Measurements from ENCODE around the gene FDPS. TPM values are rescaled to one million over a fixed set of nuclear protein-coding genes. Genes with fewer than 3 reads are reported as not detected.

Gene FDPS
- total and polyA plus RNA-seq, 2 experiments from 2014 or later: 167 to 565 TPM

DNA sequence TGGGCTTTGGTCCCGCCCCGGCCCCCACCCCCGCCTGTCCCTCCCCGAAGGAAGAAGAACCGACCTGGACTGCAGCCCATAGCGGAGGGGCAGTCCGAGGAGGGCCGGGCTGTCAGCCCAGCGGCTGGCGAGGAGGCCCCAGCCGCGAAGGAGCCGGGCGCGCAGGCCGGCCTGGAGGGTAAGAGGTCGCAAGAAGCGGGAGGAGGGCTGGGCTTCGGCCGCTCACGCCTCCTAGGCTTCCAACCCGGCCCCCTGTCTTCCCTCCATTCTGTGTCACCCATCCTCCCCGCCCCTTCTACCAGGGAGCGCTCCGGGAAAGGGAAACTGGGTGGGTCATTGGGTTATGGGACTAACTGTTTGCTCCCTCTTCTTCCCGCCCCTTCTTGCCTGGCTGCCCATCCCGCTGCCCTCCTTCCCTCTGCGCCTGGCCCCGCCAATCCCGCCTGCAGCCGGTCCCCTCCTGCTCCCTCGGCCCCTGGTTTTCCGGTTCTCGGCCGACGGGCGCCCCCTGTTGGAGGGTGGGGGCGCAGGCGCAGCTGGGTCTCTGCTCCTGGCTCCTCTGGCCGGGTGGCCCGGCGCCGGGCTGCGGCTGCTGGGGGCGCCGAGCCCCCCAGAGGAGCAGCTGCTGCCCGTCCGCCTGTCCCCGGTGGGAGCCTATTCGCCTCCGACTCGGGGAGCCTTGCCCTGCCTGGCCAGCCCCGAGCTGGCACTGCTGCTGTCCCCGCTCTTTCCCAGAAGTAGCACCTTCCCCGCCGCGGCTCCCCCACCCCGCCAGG lies 14.5 kb downstream of the FDPS start:
- no peaks in the 10 kb centered on the region for H3K9me3 ChIP-seq (ENCODE audit: low read depth)
- peaks cover 8% of the 10 kb centered on the region for H3K36me3 ChIP-seq
- DNase-seq (ENCODE audit: low read depth in 1 of 2, low spot score in 1 of 2): peak; percentile 93 to 98
- TF ChIP-seq, protein P1, sequence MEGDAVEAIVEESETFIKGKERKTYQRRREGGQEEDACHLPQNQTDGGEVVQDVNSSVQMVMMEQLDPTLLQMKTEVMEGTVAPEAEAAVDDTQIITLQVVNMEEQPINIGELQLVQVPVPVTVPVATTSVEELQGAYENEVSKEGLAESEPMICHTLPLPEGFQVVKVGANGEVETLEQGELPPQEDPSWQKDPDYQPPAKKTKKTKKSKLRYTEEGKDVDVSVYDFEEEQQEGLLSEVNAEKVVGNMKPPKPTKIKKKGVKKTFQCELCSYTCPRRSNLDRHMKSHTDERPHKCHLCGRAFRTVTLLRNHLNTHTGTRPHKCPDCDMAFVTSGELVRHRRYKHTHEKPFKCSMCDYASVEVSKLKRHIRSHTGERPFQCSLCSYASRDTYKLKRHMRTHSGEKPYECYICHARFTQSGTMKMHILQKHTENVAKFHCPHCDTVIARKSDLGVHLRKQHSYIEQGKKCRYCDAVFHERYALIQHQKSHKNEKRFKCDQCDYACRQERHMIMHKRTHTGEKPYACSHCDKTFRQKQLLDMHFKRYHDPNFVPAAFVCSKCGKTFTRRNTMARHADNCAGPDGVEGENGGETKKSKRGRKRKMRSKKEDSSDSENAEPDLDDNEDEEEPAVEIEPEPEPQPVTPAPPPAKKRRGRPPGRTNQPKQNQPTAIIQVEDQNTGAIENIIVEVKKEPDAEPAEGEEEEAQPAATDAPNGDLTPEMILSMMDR (IDR thresholded peaks at IDR 0.05; ENCODE audit: low read depth, low read length): peak; percentile 89
- H3K27me3 ChIP-seq: no peaks in the 10 kb centered on the region
- H3K27ac ChIP-seq: peak overlapping the region; percentile 84
- H3K4me1 ChIP-seq (ENCODE audit: low read depth): peaks cover 8% of the 10 kb centered on the region
- peak overlapping the region; percentile 61 for H3K4me3 ChIP-seq

DNA sequence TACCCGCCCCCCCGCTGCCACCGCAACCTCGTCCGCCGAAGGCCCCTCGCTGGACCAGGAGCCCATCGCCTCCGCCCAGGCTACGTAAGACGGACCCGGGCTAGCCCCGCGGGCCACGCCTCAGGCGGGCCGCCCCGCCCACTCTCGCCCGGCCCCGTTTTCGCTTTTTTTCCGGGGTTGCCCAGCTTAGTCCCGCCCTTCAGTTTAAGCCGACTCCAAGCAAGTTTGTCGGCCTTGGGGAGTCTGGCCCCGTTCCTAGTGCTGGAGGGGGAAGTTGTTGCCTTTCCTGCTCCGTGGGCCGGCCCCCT lies 15.0 kb downstream of the FDPS start:
- Histone ChIP-seq H3K4me3 (peak overlapping the region; percentile 61), H3K9me3 (ENCODE audit: low read depth) (no peaks in the 10 kb centered on the region), H3K27me3 (no peaks in the 10 kb centered on the region), H3K27ac (peak overlapping the region; percentile 78), H3K4me1 (ENCODE audit: low read depth) (peaks cover 8% of the 10 kb centered on the region), H3K36me3 (peaks cover 7% of the 10 kb centered on the region)
- TF ChIP-seq, protein P1 (IDR thresholded peaks at IDR 0.05; ENCODE audit: low read depth, low read length): no peak
- peak; percentile 90 to 94 for DNase-seq (ENCODE audit: low read depth in 1 of 2, low spot score in 1 of 2)

DNA sequence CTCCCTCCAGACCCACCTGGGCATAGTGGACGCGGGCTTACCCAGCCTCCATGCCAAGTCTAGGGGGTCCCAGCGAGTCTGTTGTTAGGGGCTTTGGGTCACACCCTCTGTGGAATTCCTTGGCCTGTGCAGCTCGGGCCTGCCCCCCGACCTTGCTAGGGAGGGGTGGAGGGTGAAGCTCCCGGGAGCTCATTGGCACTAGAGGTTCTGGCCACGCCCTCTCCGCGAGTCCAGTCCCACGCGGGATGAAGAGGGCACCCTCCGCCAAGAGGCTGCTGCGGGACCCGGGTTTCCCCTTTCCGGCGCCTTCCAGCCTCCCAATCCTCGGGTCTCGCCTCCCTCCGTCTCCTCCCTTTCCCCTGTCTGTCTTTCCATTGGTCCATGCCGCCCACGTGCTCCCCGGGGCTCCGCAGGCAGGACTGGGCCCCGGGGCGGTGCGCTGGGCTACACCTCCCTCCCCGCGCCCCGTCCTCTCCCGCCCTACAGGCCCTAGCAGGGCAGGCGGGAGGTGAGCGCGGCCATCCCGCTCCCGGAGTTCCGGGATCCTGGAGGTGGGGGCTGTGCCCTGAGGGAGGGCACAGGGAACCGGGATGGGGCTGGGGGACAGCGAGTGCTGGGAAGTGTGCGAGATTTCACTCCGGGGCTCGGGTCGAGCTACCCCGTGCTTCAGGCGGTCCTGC lies 15.5 kb downstream of the FDPS start:
- H3K4me1 ChIP-seq (ENCODE audit: low read depth): peaks cover 8% of the 10 kb centered on the region
- DNase-seq (ENCODE audit: low read depth in 1 of 2, low spot score in 1 of 2): peak; percentile 96 to 98
- no peaks in the 10 kb centered on the region for H3K27me3 ChIP-seq
- peaks cover 3% of the 10 kb centered on the region for H3K36me3 ChIP-seq
- H3K27ac ChIP-seq: peak overlapping the region; percentile 78
- H3K9me3 ChIP-seq (ENCODE audit: low read depth): no peaks in the 10 kb centered on the region
- TF ChIP-seq, protein P1 (IDR thresholded peaks at IDR 0.05; ENCODE audit: low read depth, low read length): no peak
- peak overlapping the region; percentile 61 for H3K4me3 ChIP-seq

DNA sequence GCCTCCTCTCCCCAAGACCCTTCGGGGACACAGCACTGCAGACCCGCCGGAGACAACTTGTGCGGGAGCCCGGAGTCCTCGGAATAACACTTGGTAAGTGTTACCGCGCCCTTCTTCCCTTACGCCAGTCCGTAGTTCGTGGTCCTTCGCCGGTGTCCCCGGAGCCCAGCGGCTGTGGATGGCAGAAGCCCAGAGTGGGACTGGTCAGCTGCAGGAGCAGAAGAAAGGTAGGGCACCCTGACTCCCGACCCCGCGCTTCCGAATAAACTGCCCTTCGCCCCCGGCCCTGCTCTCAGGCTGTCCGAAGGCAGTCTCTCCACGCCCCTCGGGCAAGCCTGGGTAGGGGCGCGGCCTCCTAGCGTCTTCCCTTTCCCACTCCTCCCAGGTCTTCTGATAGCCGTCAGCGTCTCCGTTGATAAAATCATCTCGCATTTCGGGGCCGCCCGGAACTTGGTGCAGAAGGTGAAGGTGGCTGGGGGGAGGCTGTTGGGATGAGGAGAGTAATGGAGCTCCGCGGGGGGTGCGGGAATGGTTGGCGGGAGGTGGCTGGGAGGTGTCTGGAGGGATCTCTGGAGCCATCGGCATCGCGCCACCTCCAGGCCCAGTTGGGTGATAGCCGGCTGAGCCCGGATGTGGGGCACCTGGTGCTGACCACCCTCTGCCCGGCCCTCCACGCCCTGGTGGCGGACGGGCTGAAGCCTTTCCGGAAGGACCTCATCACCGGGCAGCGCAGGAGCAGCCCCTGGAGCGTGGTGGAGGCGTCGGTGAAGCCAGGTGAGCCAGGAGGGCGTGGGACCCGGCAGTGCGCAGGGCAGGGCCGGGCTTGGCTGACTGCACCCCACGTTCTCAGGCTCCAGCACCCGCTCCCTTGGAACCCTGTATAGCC lies 16.3 kb downstream of the FDPS start:
- Histone ChIP-seq H3K4me1 (ENCODE audit: low read depth) (peaks cover 8% of the 10 kb centered on the region), H3K36me3 (peaks cover 3% of the 10 kb centered on the region), H3K4me3 (peak overlapping the region; percentile 61), H3K9me3 (ENCODE audit: low read depth) (no peaks in the 10 kb centered on the region), H3K27ac (no peak overlapping the region), H3K27me3 (no peaks in the 10 kb centered on the region)
- peak; percentile 44 to 67 for DNase-seq (ENCODE audit: low read depth in 1 of 2, low spot score in 1 of 2)
- TF ChIP-seq, protein P1 (IDR thresholded peaks at IDR 0.05; ENCODE audit: low read depth, low read length): peak; percentile 42

DNA sequence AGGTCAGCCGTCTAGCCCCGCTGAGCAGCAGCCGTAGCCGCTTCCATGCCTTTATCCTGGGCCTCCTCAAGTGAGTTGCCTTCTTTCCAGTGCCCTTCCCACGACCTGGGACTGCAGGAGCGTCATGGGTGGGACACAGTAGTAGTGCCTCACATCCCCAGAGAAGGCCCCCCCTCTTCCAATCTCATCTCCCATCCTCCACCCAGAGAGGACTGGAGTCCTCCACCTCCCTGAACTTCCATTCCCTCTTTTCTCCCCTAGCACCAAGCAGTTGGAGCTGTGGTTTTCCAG lies 16.9 kb downstream of the FDPS start:
- no peak for DNase-seq (ENCODE audit: low read depth in 1 of 2, low spot score in 1 of 2)
- Histone ChIP-seq H3K4me1 (ENCODE audit: low read depth) (peaks cover 8% of the 10 kb centered on the region), H3K9me3 (ENCODE audit: low read depth) (no peaks in the 10 kb centered on the region), H3K27me3 (no peaks in the 10 kb centered on the region), H3K36me3 (peaks cover 3% of the 10 kb centered on the region), H3K27ac (no peak overlapping the region), H3K4me3 (peak overlapping the region; percentile 61)
- TF ChIP-seq, protein P1 (IDR thresholded peaks at IDR 0.05; ENCODE audit: low read depth, low read length): no peak
